Activated naive CD4-positive, alpha-beta T cell treated with Interleukin-2 at 50 U/mL for 16 hours (primary cell): ENCODE data around the gene CFAP46.
"Not testable (repeated sequence)": the region's sequence is repeated elsewhere in the genome, so short reads cannot be mapped to it uniquely, and the experiment has no call there.

Experiments used
- DNase-seq: peaks from one replicate; pipeline ENCODE4 v3.0.0-alpha.2; 2020

The CFAP46 gene

DNA sequence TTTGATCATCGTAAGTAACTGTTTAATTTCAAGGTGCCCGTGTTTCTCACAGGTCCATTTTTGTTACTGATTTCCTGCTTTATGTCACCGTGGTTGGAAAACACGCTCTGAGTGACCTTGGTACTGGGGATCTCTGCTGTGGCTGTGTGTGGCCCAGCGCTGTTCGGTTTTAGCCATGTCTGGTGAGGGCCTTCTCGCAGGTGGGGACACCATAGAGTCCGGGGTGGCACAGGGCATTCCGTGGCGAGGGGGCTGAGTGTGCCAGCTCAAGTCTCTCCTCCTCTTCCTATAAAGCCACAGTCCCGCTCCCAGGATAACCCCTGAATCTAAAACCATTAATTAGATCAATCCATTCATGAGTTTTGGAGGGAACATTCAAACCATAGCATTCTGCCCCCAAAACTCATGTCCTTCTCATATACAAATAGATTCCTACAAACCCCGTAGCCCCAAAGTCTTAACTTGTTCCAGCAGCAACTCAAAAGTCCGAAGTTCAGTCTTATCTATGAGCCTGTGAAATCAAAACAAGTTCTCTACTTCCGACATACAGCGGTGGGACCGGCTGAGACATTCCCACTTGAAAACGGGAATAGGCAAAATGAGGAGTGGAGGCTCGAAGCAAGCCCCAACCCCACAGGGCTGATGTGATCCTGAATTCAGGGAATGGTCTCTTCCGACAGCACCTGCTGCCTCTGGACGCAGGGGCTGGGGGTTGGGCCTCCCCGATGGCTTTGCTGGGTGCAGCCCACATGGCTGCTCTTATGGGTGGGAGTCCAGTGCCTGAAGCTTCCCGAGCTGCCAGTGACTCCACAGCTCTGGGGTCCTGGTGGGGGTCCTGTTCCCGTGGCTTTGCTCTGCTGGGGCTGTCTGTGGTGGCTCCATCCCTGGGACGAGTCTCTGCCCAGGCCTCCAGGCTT, 101.4 kb downstream of the CFAP46 start:
- no peak for DNase-seq

GRCh38 chr10:132839061-132839460, 103.3 kb downstream of the CFAP46 start:
- no peak for DNase-seq

- DNase-seq: no peak
These were observed 103.9 kb downstream of the CFAP46 start for GRCh38 chr10:132838346-132838970.

- no peak for DNase-seq
These were observed 104.5 kb downstream of the CFAP46 start for GRCh38 chr10:132837905-132838304.

- peak; percentile 38 for DNase-seq
These were observed 105.4 kb downstream of the CFAP46 start for GRCh38 chr10:132836832-132837540.

GRCh38 chr10:132836248-132836831, 106.0 kb downstream of the CFAP46 start:
- no peak for DNase-seq

DNA sequence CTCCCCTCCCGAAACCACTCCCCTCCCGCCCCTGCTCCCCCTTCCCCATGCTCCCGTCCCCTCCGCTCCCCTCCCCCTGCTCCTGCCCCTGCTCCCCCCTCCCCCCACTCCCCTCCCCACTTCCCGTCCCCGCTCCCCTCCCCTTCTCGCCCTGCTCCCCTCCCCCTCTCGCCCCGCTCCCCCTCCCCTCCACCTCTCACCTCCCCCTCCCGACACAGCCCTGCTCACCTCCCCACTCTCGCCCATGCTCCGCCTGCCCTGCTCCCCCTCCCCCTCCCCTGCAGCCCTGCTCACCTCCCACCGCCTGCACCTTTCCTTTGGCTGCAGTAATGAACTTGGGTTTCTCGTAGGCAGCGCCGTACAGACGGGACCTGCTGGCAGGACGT, 106.5 kb downstream of the CFAP46 start:
- DNase-seq: no peak

GRCh38 chr10:132834891-132835847, 107.2 kb downstream of the CFAP46 start:
- no peak for DNase-seq

DNA sequence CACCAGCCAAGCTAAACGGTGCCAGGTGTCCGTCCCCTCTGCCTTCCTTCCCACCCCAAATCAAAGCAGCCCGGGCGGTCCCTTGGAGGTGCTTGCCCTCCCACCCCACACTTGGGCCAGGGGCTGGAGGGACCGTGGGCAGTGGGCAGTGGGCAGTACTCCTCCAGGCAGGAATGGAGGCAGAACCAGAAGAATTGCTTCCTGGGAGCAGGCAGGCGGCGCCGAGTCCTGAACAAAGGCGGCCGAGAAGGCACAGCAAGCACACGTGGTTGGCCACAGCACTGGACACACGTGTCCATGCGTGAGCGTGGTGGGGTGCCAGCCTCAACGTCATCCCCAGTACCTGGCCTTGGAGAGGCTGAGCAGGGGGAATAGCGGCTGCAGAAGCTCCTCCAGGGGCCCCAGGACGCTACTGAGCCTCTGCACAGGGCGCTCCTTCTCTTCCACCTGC, 108.0 kb downstream of the CFAP46 start:
- no peak for DNase-seq

DNA sequence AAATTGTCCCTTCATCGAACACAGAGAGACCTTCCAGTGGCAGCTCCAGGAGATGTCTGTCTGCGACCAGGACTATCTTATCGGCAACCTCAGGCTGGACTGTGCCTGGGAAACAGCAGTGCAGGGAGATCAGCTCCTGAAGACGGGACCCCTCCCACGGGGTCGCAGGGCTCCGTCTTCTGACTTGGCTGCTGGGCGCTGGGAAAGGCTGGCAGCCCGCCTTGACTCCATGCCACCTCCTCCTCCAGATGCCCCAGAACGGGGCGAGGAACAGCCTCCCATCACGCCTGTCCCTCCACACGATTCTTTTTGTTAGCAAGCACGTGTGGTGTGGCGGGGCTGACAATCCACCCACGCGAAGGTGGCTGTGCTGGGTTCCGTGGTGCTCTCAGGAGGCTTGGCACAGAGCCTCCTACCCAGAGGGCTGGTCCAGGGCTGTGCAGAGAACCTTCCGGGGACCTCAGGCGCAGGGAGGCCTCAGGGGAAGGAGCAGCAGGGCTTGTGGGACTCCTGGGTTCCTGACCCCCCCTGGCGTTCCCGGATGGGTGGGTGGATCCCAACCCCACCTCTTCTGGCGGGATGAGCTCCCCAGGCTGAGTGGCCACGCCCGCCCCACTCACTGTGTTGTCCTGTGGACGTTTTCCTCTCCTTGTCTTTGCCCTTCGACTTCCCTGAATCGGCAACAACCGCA, 108.8 kb downstream of the CFAP46 start:
- DNase-seq: no peak

DNA sequence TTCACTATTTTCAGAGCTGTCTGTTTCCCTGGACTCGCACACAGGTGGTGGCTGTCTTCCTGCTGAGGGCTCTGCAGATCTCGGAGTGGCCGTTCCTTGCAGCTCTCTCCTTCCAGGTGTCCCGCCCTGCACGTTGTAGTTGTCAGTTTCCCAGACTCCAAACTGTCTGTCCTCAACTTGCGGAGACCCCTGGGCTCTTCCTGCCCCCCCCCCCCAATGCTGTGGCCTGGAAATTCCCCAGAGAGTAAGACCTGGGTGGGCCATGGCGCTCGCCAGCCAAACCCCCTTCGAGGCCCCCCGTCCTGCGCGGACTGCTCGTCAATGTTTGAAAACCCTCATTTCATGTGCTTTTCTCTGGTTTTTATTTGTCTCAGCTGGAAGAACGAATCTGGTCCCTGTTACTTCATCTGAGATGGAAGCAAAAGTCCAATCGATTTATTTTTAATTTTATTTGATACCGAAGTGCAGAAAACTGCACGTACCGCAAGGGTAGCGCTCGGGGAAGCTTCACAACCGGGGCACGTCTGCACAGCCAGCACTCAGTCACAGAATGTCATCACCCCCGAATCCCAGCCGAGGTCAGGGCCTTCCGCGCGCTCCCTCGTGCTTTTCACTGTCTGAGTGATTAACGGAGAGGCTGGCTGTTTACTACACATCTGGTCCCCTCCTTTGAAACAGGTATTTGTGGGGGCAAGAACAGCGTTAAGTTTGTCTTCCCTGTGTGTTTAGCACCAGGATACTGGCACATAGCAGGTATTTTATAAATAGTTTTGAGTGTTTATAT, 110.0 kb downstream of the CFAP46 start:
- no peak for DNase-seq

GRCh38 chr10:132829403-132829802, 113.0 kb downstream of the CFAP46 start:
- DNase-seq: no peak

DNA sequence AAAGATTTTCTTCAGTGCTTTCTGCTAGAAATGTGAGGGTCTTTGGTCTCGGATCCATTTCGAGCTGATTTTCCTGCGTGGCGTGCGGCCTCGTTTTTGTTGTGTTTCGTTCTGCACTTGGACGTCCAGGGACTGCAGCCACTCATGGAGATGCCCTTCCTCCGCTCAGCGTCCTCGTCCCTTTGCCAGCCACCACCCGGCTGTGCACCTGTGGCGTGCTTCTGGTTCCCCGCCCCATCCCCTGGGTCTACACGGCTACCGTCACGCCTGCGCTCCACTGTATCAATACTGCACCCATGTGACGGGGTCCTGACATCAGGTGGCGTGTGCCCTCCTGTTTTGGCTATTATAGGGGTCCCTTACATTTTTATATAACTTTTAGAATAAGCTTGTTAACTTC, 113.7 kb downstream of the CFAP46 start:
- DNase-seq: no peak

- DNase-seq: no peak
These were observed 114.4 kb downstream of the CFAP46 start for GRCh38 chr10:132827861-132828539.

- no peak for DNase-seq
These were observed 115.0 kb downstream of the CFAP46 start for GRCh38 chr10:132827423-132827789.

DNA sequence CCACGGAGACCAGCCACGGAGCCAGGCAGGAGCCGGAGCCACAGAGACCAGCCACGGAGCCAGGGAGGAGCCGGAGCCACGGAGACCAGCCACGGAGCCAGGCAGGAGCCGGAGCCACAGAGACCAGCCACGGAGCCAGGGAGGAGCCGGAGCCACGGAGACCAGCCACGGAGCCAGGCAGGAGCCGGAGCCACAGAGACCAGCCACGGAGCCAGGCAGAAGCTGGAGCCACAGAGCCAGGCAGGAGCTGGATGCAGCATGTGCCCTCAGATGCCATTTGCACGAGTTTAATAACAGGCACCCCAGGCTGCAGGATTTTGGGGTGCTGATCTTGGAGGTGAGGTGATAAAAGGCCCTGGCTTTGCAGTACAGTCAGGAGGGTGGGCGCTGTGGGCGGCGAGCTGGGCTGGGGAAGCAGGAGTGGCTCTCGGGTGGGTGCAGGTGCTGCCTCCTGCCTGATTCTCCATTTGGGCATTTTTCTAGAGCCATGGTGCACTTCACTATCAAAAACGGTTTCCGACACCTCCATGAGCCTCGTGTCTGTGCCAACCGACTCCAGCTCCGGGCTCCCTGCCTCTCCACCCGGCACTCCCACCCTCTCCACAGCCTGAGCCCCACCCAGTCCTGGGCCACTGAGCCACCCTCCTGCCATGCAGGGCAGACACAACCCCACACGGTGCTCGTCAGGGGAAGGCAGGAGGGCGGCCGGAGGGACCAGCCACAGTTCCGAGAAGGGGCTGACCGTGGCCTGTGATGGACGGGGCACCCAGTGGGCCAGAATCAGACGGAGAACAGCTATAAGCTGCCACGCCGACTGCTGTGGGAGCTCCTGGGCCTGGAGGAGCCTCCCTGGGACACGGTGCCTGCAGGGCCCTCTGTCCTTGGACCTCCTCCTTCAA, 115.6 kb downstream of the CFAP46 start:
- no peak for DNase-seq

GRCh38 chr10:132825783-132826523, 116.4 kb downstream of the CFAP46 start:
- not testable (repeated sequence) for DNase-seq

GRCh38 chr10:132820056-132820455, 122.3 kb downstream of the CFAP46 start:
- no peak for DNase-seq
